DND-41 (cell line): Measurements from ENCODE around the gene TTC23.

Experiments used
- ATAC-seq: fragments of 200-7000 bp; cut with Tn5 transposase; 3 replicates; pipeline ENCODE4 v1.9.1; 2021; ENCODE audit warnings: low read depth; ENCODE audit not compliant: insufficient read depth
- DNase-seq: peaks from one replicate; pipeline ENCODE4 v3.0.0-alpha.2; 2020
- H2AFZ ChIP-seq: 2 replicates; pipeline ENCODE4 v1.6.0; 2012; ENCODE audit warnings: low read depth, low read length
- H3K27ac ChIP-seq: 2 replicates; pipeline ENCODE4 v1.5.1; 2012; ENCODE audit warnings: low read length, inconsistent platforms
- H3K27me3 ChIP-seq: fragments of 200-600 bp; sonication (generic); 2 replicates; pipeline ENCODE4 v1.6.0; 2012; ENCODE audit warnings: low read length, mild to moderate bottlenecking, inconsistent platforms; ENCODE audit not compliant: insufficient read depth, poor library complexity
- H3K36me3 ChIP-seq: 2 replicates; pipeline ENCODE4 v1.5.1; 2012; ENCODE audit warnings: low read length, inconsistent platforms; ENCODE audit not compliant: insufficient read depth
- H3K4me1 ChIP-seq: 2 replicates; pipeline ENCODE4 v1.5.1; 2012; ENCODE audit warnings: mild to moderate bottlenecking, low read length; ENCODE audit not compliant: insufficient read depth
- H3K4me2 ChIP-seq: 2 replicates; pipeline ENCODE4 v1.6.0; 2012; ENCODE audit warnings: mild to moderate bottlenecking, moderate library complexity, low read length, inconsistent platforms; ENCODE audit not compliant: insufficient read depth
- H3K4me3 ChIP-seq, 2 experiments: fragments of 200-600 bp in 1 of 2; shearing (Covaris generic) in 1 of 2; 2 replicates each; pipeline ENCODE4 v1.5.1; 2012 to 2016; ENCODE audit warnings: inconsistent platforms in 2 of 2, low read length in 2 of 2, mild to moderate bottlenecking in 2 of 2, low read depth in 1 of 2, moderate library complexity in 1 of 2
- H3K79me2 ChIP-seq: 2 replicates; pipeline ENCODE4 v1.6.0; 2012; ENCODE audit warnings: low read length, inconsistent platforms; ENCODE audit not compliant: insufficient read depth
- H3K9ac ChIP-seq: 2 replicates; pipeline ENCODE4 v1.6.0; 2012; ENCODE audit warnings: low read depth, mild to moderate bottlenecking, inconsistent platforms, low read length, moderate library complexity
- H3K9me3 ChIP-seq: 2 replicates; pipeline ENCODE4 v1.5.1; 2012; ENCODE audit warnings: low read length, moderate library complexity, mild to moderate bottlenecking, inconsistent platforms; ENCODE audit not compliant: insufficient read depth, severe bottlenecking
- H4K20me1 ChIP-seq: 2 replicates; pipeline ENCODE4 v1.6.0; 2012; ENCODE audit warnings: low read length; ENCODE audit not compliant: insufficient read depth
- CTCF ChIP-seq: IDR thresholded peaks from 2 replicates; pipeline ENCODE4 v1.5.1; 2012; ENCODE audit warnings: borderline replicate concordance, low read length, moderate library complexity, mild to moderate bottlenecking; ENCODE audit not compliant: poor library complexity, severe bottlenecking; ENCODE audit errors: extremely low read depth
- EZH2 ChIP-seq: IDR thresholded peaks from 3 replicates; pipeline ENCODE4 v1.6.1; 2012; ENCODE audit warnings: borderline replicate concordance, low read depth, mild to moderate bottlenecking, moderate library complexity, low read length, inconsistent platforms; ENCODE audit not compliant: severe bottlenecking

Gene TTC23

GRCh38 chr15:99096173-99096893 lies 153.0 kb downstream of the TTC23 start:
- Histone ChIP-seq H4K20me1 (no peaks in the 10 kb centered on the region), H3K4me2 (no peak overlapping the region), H3K27me3 (no peaks in the 10 kb centered on the region), H3K9ac (no peak overlapping the region), H3K4me1 (peaks cover 8% of the 10 kb centered on the region; the same call in 1 of the 2 replicates), H3K9me3 (no peaks in the 10 kb centered on the region), H3K36me3 (no peaks in the 10 kb centered on the region), H3K27ac (no peak overlapping the region), H3K79me2 (no peaks in the 10 kb centered on the region), H3K4me3 (no peak overlapping the region), H2AFZ (no peak overlapping the region)
- ATAC-seq: no peak
- DNase-seq: no peak
- TF ChIP-seq CTCF (no peak), EZH2 (no peak)

GRCh38 chr15:99095626-99096025 lies 153.8 kb downstream of the TTC23 start:
- Histone ChIP-seq H4K20me1 (no peaks in the 10 kb centered on the region), H3K4me3 (no peak overlapping the region), H3K27ac (no peak overlapping the region), H3K4me2 (no peak overlapping the region), H3K27me3 (no peaks in the 10 kb centered on the region), H3K79me2 (no peaks in the 10 kb centered on the region), H3K9ac (no peak overlapping the region), H3K9me3 (no peaks in the 10 kb centered on the region), H3K36me3 (no peaks in the 10 kb centered on the region), H2AFZ (no peak overlapping the region), H3K4me1 (peaks cover 7% of the 10 kb centered on the region; the same call in 1 of the 2 replicates)
- ATAC-seq: no peak
- no peak for DNase-seq
- TF ChIP-seq CTCF (no peak), EZH2 (no peak)

GRCh38 chr15:99092554-99093172 lies 156.7 kb downstream of the TTC23 start:
- no peak for TF ChIP-seq EZH2
- DNase-seq: no peak

GRCh38 chr15:99090938-99091337 lies 158.4 kb downstream of the TTC23 start:
- no peaks in the 10 kb centered on the region for H3K9me3 ChIP-seq
- ATAC-seq: no peak
- H3K4me1 ChIP-seq: no peaks in the 10 kb centered on the region
- no peak overlapping the region for H3K4me2 ChIP-seq
- no peak for TF ChIP-seq CTCF
- TF ChIP-seq EZH2: no peak
- no peak overlapping the region for H2AFZ ChIP-seq
- H3K79me2 ChIP-seq: no peaks in the 10 kb centered on the region
- no peak for DNase-seq
- no peak overlapping the region for H3K9ac ChIP-seq
- no peak overlapping the region for H3K4me3 ChIP-seq
- no peaks in the 10 kb centered on the region for H4K20me1 ChIP-seq
- H3K36me3 ChIP-seq: no peaks in the 10 kb centered on the region
- no peak overlapping the region for H3K27ac ChIP-seq
- no peaks in the 10 kb centered on the region for H3K27me3 ChIP-seq

More at GRCh38 chr15:99092554-99093172, 156.7 kb downstream of the TTC23 start:
- Histone ChIP-seq H3K4me1 (no peaks in the 10 kb centered on the region), H3K9me3 (no peaks in the 10 kb centered on the region), H3K4me2 (no peak overlapping the region), H3K27me3 (no peaks in the 10 kb centered on the region), H3K9ac (no peak overlapping the region), H4K20me1 (no peaks in the 10 kb centered on the region), H2AFZ (no peak overlapping the region), H3K79me2 (no peaks in the 10 kb centered on the region), H3K36me3 (no peaks in the 10 kb centered on the region), H3K27ac (no peak overlapping the region), H3K4me3 (no peak overlapping the region)
- ATAC-seq: no peak
